ENCODE measurements around the gene SLC38A1. TPM values are rescaled to one million over a fixed set of nuclear protein-coding genes. Genes with fewer than 3 reads are reported as not detected.

SLC38A1 gene
- total RNA-seq, 1 experiment from 2014 or later: 155 TPM

GRCh38 chr12:46210873-46211439, 57.9 kb downstream of the SLC38A1 start (continued):
- no peak for TF ChIP-seq ZBTB33 (IDR thresholded peaks at IDR 0.05; ENCODE audit: extremely low read depth, insufficient replicate concordance, low read length)

- peaks cover 16 to 36% of the 10 kb centered on the region in 2 experiments for H3K36me3 ChIP-seq (ENCODE audit: control insufficient read depth in 1 of 2, insufficient read depth in 2 of 2, low read length in 2 of 2)
- CTCF ChIA-PET: no interaction called here
- H4K20me1 ChIP-seq (ENCODE audit: insufficient read depth): no peaks in the 10 kb centered on the region
- BruUV-seq (replicated peaks): no TSS peak
- H3K9me3 ChIP-seq (ENCODE audit: control insufficient read depth in 1 of 2, insufficient read depth in 1 of 2, low read depth in 1 of 2, low read length in 2 of 2): no peaks in the 10 kb centered on the region
- H2AFZ ChIP-seq (ENCODE audit: low read depth, low read length, poor library complexity, severe bottlenecking): no peak overlapping the region
- H3K4me3 ChIP-seq (replicated peaks in 1 of 2; ENCODE audit: low read depth in 1 of 2, low read length in 2 of 2): no peak overlapping the region
- no peaks in the 10 kb centered on the region; a peak in 1 of 4 replicates for H3K4me1 ChIP-seq (ENCODE audit: control insufficient read depth in 1 of 2, insufficient read depth in 2 of 2, low read length in 2 of 2)
- no peaks in the 10 kb centered on the region for H3K27me3 ChIP-seq (ENCODE audit: insufficient read depth, low read length)
- RAD21 ChIA-PET (ENCODE audit: low non-redundant PET in 1 of 2, low total read pairs in 2 of 2, uncharacterized antibody in 2 of 2, unreplicated experiment in 2 of 2): no interaction called here
- H3K79me2 ChIP-seq (ENCODE audit: insufficient read depth, low read length): peaks cover 46% of the 10 kb centered on the region
- no peak overlapping the region for H3K9ac ChIP-seq (ENCODE audit: low read length)
- no peak overlapping the region for H3K4me2 ChIP-seq (ENCODE audit: low read length)
- ATAC-seq: no peak
- H3K9me2 ChIP-seq (ENCODE audit: insufficient read depth): no peaks in the 10 kb centered on the region
- DNase-seq (ENCODE audit: low read depth, low spot score): no peak
- no peak overlapping the region for H3K27ac ChIP-seq (ENCODE audit: low read depth, low read length)
- no peak for TF ChIP-seq CBX3 (IDR thresholded peaks at IDR 0.05; ENCODE audit: low read depth)
- TF ChIP-seq CTCF (IDR thresholded peaks at IDR 0.05 in 2 of 3, conservative IDR thresholded peaks at IDR 0.05 in 1 of 3; ENCODE audit: borderline replicate concordance in 1 of 3, insufficient read depth in 1 of 3, low read depth in 2 of 3, low read length in 2 of 3): no peak
- no peak for TF ChIP-seq SRF (IDR thresholded peaks at IDR 0.05; ENCODE audit: low read depth)
- no peak for TF ChIP-seq SP1 (IDR thresholded peaks at IDR 0.05; ENCODE audit: low read depth)
- no peak for TF ChIP-seq POLR2AphosphoS5 (IDR thresholded peaks at IDR 0.05; ENCODE audit: low read depth, low read length)
- no peak for TF ChIP-seq REST (IDR thresholded peaks at IDR 0.05; ENCODE audit: low read depth)
- no peak for TF ChIP-seq JUND (IDR thresholded peaks at IDR 0.05)
- TF ChIP-seq ZBTB33 (IDR thresholded peaks at IDR 0.05; ENCODE audit: extremely low read depth, insufficient replicate concordance, low read length): no peak
- intact Hi-C loops (cut with micrococcal nuclease): no loop called here
- POLR2A ChIA-PET: no interaction called here
Observed at GRCh38 chr12:46209914-46210872, 58.6 kb downstream of the SLC38A1 start.

Data from HCT116 (cell line).